ENCODE measurements around the gene SCN2B. TPM values are rescaled to one million over a fixed set of nuclear protein-coding genes. Genes with fewer than 3 reads are reported as not detected.

SCN2B gene
- total and polyA plus RNA-seq, 10 of the 15 experiments (the other 5 are each of a cell fraction or from before 2014, with no cell fraction given), result 0.01 TPM; not detected in 9

DNA sequence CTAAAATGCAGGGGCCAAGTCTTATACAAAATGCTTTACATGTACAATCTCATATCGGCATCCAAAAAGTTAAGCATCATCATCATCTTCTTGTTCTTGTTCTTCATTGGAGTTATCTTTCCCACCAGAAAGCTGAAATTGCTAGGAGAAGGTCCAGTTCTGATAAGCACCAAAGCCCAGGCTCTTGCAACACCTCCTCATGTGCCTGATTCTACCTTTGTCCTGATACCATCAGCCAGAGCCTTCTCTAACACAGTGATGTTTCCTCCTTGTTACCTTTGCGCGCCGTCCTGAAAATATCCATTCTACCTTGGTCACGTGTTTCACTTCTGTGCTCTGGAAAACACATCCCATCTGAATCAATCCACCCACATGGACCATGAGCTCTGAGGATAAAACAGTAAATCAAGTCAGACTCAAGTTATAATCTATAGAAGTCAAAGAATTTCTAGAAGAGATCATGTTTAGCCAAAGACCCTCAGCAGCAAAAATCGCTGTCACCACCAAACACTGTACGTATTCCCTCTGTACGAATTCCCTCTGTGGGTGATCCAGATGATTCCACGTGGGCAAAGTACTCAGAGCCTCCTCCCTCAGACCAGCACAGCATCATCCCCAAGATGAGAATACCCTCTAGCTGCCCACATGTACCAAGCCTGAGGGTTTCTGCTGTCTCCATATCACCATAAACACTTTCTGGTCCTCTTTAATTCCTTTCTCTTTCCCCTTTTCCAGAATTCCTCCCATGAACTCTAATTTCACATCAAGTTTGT lies 29.4 kb upstream of the SCN2B start:
- FAIRE-seq (no peak), ATAC-seq (no peak), DNase-seq (ENCODE audit: low read depth, low spot score) (no peak)
- no peak overlapping the region for H3K27ac ChIP-seq (ENCODE audit: control insufficient read depth, insufficient read depth)
- WGBS (ENCODE audit: insufficient coverage, insufficient replicate concordance, low lambda C conversion rate, missing lambda C conversion rate), result 66% methylated on average over 9 of the region's 9 CpGs
- H4K20me1 ChIP-seq (ENCODE audit: control insufficient read depth, insufficient read depth), result no peaks in the 10 kb centered on the region
- intact Hi-C loops (cut with micrococcal nuclease; ENCODE audit: unreplicated experiment) (no loop called here), in situ Hi-C loops (cut with MboI) (no loop called here)
- no peak overlapping the region for H2AFZ ChIP-seq (ENCODE audit: control insufficient read depth, low read depth, low read length)
- CTCF ChIA-PET, result interaction anchor here (1.0 kb wide), 2 partner anchors 7 to 10 kb away, joined by 4 to 5 read pairs; no protein-coding TSS in a partner anchor
- POLR2A ChIA-PET, result no interaction called here
- RAD21 ChIA-PET (ENCODE audit: unreplicated experiment), result interaction anchor here (2.1 kb wide), 1 partner anchor 9 kb away, joined by 8 read pairs; no protein-coding TSS in a partner anchor
- no peaks in the 10 kb centered on the region; the same call in 2 of the 3 replicates for H3K9me3 ChIP-seq (replicated peaks; ENCODE audit: control insufficient read depth, insufficient read depth, low read length)
- SMC1A ChIA-PET (ENCODE audit: uncharacterized antibody, unreplicated experiment), result interaction anchor here (1.0 to 1.5 kb wide), 3 partner anchors 10 to 85 kb away, joined by 3 to 6 read pairs (median 3); no protein-coding TSS in a partner anchor
- H3K4me2 ChIP-seq (ENCODE audit: control insufficient read depth, insufficient read depth), result no peak overlapping the region
- H3K79me2 ChIP-seq (ENCODE audit: control insufficient read depth, insufficient read depth, low read length), result no peaks in the 10 kb centered on the region
- H3K36me3 ChIP-seq (ENCODE audit: control insufficient read depth in 2 of 2, insufficient read depth in 2 of 2, low read length in 1 of 2), result no peaks in the 10 kb centered on the region; a peak in 1 of 4 replicates
- H3K4me3 ChIP-seq, result no peak overlapping the region
- no TSS peak for BruUV-seq (replicated peaks)
- peaks cover 6% of the 10 kb centered on the region; the same call in 1 of the 2 replicates for H3K4me1 ChIP-seq (ENCODE audit: control insufficient read depth, insufficient read depth, low read length)
- no peaks in the 10 kb centered on the region for H3K27me3 ChIP-seq (replicated peaks in 1 of 2; ENCODE audit: control insufficient read depth in 2 of 2, insufficient read depth in 2 of 2, low read length in 1 of 2)
- no peak overlapping the region for H3K9ac ChIP-seq (ENCODE audit: control insufficient read depth, insufficient read depth, low read length)
- TF ChIP-seq ETV6 (conservative IDR thresholded peaks at IDR 0.05 in 1 of 2, IDR thresholded peaks at IDR 0.05 in 1 of 2; ENCODE audit: borderline replicate concordance in 1 of 2, low read depth in 1 of 2) (no peak), FOS (IDR thresholded peaks at IDR 0.05; ENCODE audit: borderline replicate concordance, extremely low read depth, insufficient read length) (no peak), NR2C2 (IDR thresholded peaks at IDR 0.05; ENCODE audit: borderline replicate concordance, control insufficient read depth, insufficient read length, low read depth) (no peak), CBX3 (IDR thresholded peaks at IDR 0.05; ENCODE audit: borderline replicate concordance, low read depth) (no peak), ZNF384 (IDR thresholded peaks at IDR 0.05; ENCODE audit: borderline replicate concordance, low read depth, low read length) (no peak), RAD21 (IDR thresholded peaks at IDR 0.05; ENCODE audit: insufficient read depth, low read depth, low read length) (no peak), KDM1A (IDR thresholded peaks at IDR 0.05; ENCODE audit: borderline replicate concordance) (no peak), HDGF (IDR thresholded peaks at IDR 0.05) (no peak), CHD4 (IDR thresholded peaks at IDR 0.05) (no peak), JUND (IDR thresholded peaks at IDR 0.05; ENCODE audit: low read depth, low read length) (no peak), SIX5 (IDR thresholded peaks at IDR 0.05; ENCODE audit: low read depth, low read length, severe bottlenecking) (no peak)
- TF ChIP-seq, protein P1, sequence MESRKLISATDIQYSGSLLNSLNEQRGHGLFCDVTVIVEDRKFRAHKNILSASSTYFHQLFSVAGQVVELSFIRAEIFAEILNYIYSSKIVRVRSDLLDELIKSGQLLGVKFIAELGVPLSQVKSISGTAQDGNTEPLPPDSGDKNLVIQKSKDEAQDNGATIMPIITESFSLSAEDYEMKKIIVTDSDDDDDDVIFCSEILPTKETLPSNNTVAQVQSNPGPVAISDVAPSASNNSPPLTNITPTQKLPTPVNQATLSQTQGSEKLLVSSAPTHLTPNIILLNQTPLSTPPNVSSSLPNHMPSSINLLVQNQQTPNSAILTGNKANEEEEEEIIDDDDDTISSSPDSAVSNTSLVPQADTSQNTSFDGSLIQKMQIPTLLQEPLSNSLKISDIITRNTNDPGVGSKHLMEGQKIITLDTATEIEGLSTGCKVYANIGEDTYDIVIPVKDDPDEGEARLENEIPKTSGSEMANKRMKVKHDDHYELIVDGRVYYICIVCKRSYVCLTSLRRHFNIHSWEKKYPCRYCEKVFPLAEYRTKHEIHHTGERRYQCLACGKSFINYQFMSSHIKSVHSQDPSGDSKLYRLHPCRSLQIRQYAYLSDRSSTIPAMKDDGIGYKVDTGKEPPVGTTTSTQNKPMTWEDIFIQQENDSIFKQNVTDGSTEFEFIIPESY (IDR thresholded peaks at IDR 0.05), result no peak
- TF ChIP-seq, protein P2, sequence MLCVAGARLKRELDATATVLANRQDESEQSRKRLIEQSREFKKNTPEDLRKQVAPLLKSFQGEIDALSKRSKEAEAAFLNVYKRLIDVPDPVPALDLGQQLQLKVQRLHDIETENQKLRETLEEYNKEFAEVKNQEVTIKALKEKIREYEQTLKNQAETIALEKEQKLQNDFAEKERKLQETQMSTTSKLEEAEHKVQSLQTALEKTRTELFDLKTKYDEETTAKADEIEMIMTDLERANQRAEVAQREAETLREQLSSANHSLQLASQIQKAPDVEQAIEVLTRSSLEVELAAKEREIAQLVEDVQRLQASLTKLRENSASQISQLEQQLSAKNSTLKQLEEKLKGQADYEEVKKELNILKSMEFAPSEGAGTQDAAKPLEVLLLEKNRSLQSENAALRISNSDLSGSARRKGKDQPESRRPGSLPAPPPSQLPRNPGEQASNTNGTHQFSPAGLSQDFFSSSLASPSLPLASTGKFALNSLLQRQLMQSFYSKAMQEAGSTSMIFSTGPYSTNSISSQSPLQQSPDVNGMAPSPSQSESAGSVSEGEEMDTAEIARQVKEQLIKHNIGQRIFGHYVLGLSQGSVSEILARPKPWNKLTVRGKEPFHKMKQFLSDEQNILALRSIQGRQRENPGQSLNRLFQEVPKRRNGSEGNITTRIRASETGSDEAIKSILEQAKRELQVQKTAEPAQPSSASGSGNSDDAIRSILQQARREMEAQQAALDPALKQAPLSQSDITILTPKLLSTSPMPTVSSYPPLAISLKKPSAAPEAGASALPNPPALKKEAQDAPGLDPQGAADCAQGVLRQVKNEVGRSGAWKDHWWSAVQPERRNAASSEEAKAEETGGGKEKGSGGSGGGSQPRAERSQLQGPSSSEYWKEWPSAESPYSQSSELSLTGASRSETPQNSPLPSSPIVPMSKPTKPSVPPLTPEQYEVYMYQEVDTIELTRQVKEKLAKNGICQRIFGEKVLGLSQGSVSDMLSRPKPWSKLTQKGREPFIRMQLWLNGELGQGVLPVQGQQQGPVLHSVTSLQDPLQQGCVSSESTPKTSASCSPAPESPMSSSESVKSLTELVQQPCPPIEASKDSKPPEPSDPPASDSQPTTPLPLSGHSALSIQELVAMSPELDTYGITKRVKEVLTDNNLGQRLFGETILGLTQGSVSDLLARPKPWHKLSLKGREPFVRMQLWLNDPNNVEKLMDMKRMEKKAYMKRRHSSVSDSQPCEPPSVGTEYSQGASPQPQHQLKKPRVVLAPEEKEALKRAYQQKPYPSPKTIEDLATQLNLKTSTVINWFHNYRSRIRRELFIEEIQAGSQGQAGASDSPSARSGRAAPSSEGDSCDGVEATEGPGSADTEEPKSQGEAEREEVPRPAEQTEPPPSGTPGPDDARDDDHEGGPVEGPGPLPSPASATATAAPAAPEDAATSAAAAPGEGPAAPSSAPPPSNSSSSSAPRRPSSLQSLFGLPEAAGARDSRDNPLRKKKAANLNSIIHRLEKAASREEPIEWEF (IDR thresholded peaks at IDR 0.05; ENCODE audit: insufficient replicate concordance, low read depth, low read length), result no peak
- TF ChIP-seq, protein P3, sequence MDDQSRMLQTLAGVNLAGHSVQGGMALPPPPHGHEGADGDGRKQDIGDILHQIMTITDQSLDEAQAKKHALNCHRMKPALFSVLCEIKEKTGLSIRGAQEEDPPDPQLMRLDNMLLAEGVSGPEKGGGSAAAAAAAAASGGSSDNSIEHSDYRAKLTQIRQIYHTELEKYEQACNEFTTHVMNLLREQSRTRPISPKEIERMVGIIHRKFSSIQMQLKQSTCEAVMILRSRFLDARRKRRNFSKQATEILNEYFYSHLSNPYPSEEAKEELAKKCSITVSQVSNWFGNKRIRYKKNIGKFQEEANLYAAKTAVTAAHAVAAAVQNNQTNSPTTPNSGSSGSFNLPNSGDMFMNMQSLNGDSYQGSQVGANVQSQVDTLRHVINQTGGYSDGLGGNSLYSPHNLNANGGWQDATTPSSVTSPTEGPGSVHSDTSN (IDR thresholded peaks at IDR 0.05; ENCODE audit: insufficient replicate concordance, low read depth, low read length), result no peak
